GM12892 (cell line): ENCODE results near the gene AP2A2. TPM values are rescaled to one million over a fixed set of nuclear protein-coding genes. Genes with fewer than 3 reads are reported as not detected.
A peak's percentile ranks its signal among the peaks of the same experiment; 100 is the strongest.

Source experiments
- DNase-seq: peaks from one replicate; pipeline ENCODE4 v3.0.0; 2011; ENCODE audit not compliant: insufficient read length
- FAIRE-seq: peaks from 2 replicates; lab custom pipeline; 2011; peaks lifted over from hg19 to GRCh38; lab: Jason Lieb, UNC
- POLR2A ChIP-seq: IDR thresholded peaks from 2 replicates; pipeline ENCODE4 v1.6.1; 2011; ENCODE audit warnings: low read depth, low read length, control low read depth
- POLR2AphosphoS5 ChIP-seq: IDR thresholded peaks from 2 replicates; pipeline ENCODE4 v1.6.1; 2011; ENCODE audit warnings: low read depth, low read length, control low read depth
- TAF1 ChIP-seq: IDR thresholded peaks from 2 replicates; pipeline ENCODE4 v1.6.1; 2011; ENCODE audit warnings: low read depth, mild to moderate bottlenecking, control low read depth, low read length, borderline replicate concordance
- polyA plus RNA-seq: library from polyadenylated mRNA; unstranded; fragments of >200 nt; gene quantifications from one replicate; pipeline ENCODE4 v1.2.1, GENCODE V29; 2012; ENCODE audit warnings: missing spikeins, inconsistent platforms; ENCODE audit not compliant: missing spikeins

Gene AP2A2
- polyA plus RNA-seq: 20.5 TPM

- TF ChIP-seq POLR2A (peak; percentile 65; the same call in 1 of the 2 replicates), POLR2AphosphoS5 (no peak)
- peak; percentile 96 for DNase-seq
- peak; percentile 100 for FAIRE-seq
Observed at GRCh38 chr11:925496-926301, at the start of gene AP2A2. TSS of gene AP2A2 (plus strand) at chr11:925870. CDS start at chr11:926022, 152 bp downstream.

- FAIRE-seq: no peak
- TF ChIP-seq POLR2A: no peak
- no peak for TF ChIP-seq TAF1
- no peak for TF ChIP-seq POLR2AphosphoS5
- DNase-seq: no peak
Observed at GRCh38 chr11:876545-876944, 49.1 kb upstream of the AP2A2 start.

- no peak for DNase-seq
- no peak for TF ChIP-seq TAF1
- no peak for TF ChIP-seq POLR2AphosphoS5
- TF ChIP-seq POLR2A: no peak
- no peak for FAIRE-seq
Observed at GRCh38 chr11:877565-877964, 48.1 kb upstream of the AP2A2 start.

- no peak for TF ChIP-seq TAF1
- no peak for DNase-seq
- no peak for FAIRE-seq
Observed at GRCh38 chr11:880447-880846, 45.2 kb upstream of the AP2A2 start.

GRCh38 chr11:882596-882995 lies 43.1 kb upstream of the AP2A2 start:
- DNase-seq (no peak), FAIRE-seq (no peak)
- no peak for TF ChIP-seq POLR2A
- TF ChIP-seq POLR2AphosphoS5: no peak
- TF ChIP-seq TAF1: no peak

GRCh38 chr11:883527-883926 lies 42.1 kb upstream of the AP2A2 start:
- no peak for FAIRE-seq

GRCh38 chr11:884578-885070 lies 41.0 kb upstream of the AP2A2 start:
- TF ChIP-seq POLR2AphosphoS5 (no peak), TAF1 (no peak), POLR2A (no peak)
- DNase-seq (no peak), FAIRE-seq (no peak)

More at GRCh38 chr11:883527-883926, 42.1 kb upstream of the AP2A2 start:
- no peak for DNase-seq
- TF ChIP-seq POLR2A: no peak
- no peak for TF ChIP-seq TAF1
- no peak for TF ChIP-seq POLR2AphosphoS5

- TF ChIP-seq POLR2AphosphoS5 (no peak), TAF1 (no peak), POLR2A (no peak)
- DNase-seq (no peak), FAIRE-seq (no peak)
Observed at GRCh38 chr11:886568-886967, 39.1 kb upstream of the AP2A2 start.

GRCh38 chr11:887589-887988 lies 38.1 kb upstream of the AP2A2 start:
- no peak for FAIRE-seq
- no peak for DNase-seq
- no peak for TF ChIP-seq TAF1
- TF ChIP-seq POLR2AphosphoS5: no peak
- TF ChIP-seq POLR2A: no peak

GRCh38 chr11:888310-889212 lies 37.1 kb upstream of the AP2A2 start:
- DNase-seq (no peak), FAIRE-seq (no peak)
- TF ChIP-seq POLR2AphosphoS5 (no peak), POLR2A (no peak), TAF1 (no peak)

GRCh38 chr11:889257-889656 lies 36.4 kb upstream of the AP2A2 start:
- TF ChIP-seq POLR2AphosphoS5 (no peak), TAF1 (no peak), POLR2A (no peak)
- FAIRE-seq (no peak), DNase-seq (no peak)
